ENCODE data around the gene CIAO2A.

DNA sequence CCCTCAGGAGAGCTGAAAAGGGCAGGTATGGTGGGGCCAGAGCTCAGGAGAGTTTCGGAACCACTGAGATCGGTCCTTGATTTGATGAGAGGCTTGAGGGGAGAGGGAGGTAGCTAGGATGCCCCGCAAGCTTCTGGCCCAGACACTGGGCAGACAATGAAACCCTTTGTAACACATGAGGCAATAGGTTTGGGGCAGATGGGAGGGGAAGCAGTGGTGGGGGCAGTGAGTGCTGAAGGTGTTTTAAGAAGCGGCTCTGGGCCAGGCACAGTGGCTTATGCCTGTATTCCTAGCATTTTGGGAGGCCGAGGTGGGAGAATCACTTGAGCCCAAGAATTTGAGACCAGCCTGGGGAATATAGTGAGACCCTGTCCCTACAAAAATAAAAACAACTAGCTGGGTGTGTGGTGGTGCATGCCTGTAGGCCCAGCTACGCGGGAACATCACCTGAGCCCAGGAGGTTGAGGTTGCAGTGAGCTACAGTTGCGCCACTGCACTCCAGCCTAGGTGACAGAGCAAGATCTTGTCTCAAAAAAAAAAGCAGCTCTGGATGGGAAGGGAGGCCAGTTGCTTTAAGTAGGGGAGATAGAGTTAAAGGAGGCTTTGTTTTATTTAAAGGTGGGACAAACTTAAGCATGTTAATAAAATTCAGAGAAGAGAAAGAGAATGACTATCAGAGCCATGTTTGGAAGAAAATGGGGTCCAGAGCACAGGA is 48.3 kb upstream of the CIAO2A start:
- TF ChIP-seq POLR2A (IDR thresholded peaks at IDR 0.05) (no peak), CTCF (IDR thresholded peaks at IDR 0.05) (no peak)
